Astrocyte of the spinal cord (primary cell): ENCODE data around the gene TMEM100.

Experiments
- DNase-seq: peaks from one replicate; pipeline ENCODE4 v3.0.0; 2011; ENCODE audit warnings: low read depth, low spot score
- H3K4me3 ChIP-seq: 2 replicates; pipeline ENCODE4 v1.5.1; 2011; ENCODE audit warnings: low read depth, mild to moderate bottlenecking, low read length, moderate library complexity
- CTCF ChIP-seq: IDR thresholded peaks from 2 replicates; pipeline ENCODE4 v1.5.1; 2012; ENCODE audit warnings: low read depth, mild to moderate bottlenecking, low read length, inconsistent platforms
- in situ Hi-C: cut with HindIII; loops from 2 replicates; pipeline ENCODE4 v1.10.0; 2017; ENCODE audit warnings: low sequenced_read_pairs

Gene TMEM100

GRCh38 chr17:55729484-55729883 lies 6.8 kb upstream of the TMEM100 start:
- in situ Hi-C loops, result no loop called here
- TF ChIP-seq CTCF, result no peak
- H3K4me3 ChIP-seq, result no peak overlapping the region
- DNase-seq, result no peak

- in situ Hi-C loops, result no loop called here
- H3K4me3 ChIP-seq, result no peak overlapping the region
- no peak for TF ChIP-seq CTCF
- DNase-seq, result no peak
These were observed 6.2 kb upstream of the TMEM100 start for GRCh38 chr17:55728833-55729232.

GRCh38 chr17:55728361-55728760 lies 5.7 kb upstream of the TMEM100 start:
- no peak for DNase-seq
- no peak for TF ChIP-seq CTCF
- in situ Hi-C loops, result no loop called here
- no peak overlapping the region for H3K4me3 ChIP-seq

- no peak for TF ChIP-seq CTCF
- no peak for DNase-seq
- in situ Hi-C loops, result no loop called here
- H3K4me3 ChIP-seq, result no peak overlapping the region
These were observed 5.3 kb upstream of the TMEM100 start for GRCh38 chr17:55727920-55728319.

GRCh38 chr17:55727275-55727674 lies 4.6 kb upstream of the TMEM100 start:
- in situ Hi-C loops, result no loop called here
- no peak for DNase-seq
- TF ChIP-seq CTCF, result no peak
- no peak overlapping the region for H3K4me3 ChIP-seq

GRCh38 chr17:55726440-55726839 lies 3.8 kb upstream of the TMEM100 start:
- TF ChIP-seq CTCF, result no peak
- DNase-seq, result peak; percentile 92
- in situ Hi-C loops, result no loop called here
- no peak overlapping the region for H3K4me3 ChIP-seq

- in situ Hi-C loops, result no loop called here
- no peak for TF ChIP-seq CTCF
- H3K4me3 ChIP-seq, result no peak overlapping the region
These were observed 804 bp upstream of the TMEM100 start for GRCh38 chr17:55723488-55723848.

More at GRCh38 chr17:55723488-55723848, 804 bp upstream of the TMEM100 start:
- no peak for DNase-seq
